Omental fat pad (tissue), 4 donors: ENCODE data around the gene TDRD3. TPM values are rescaled to one million over a fixed set of nuclear protein-coding genes. Genes with fewer than 3 reads are reported as not detected.
"Not testable (repeated sequence)": the region's sequence is repeated elsewhere in the genome, so short reads cannot be mapped to it uniquely, and the experiment has no call there.

ENCODE experiments used
- ATAC-seq: fragments of 150-250 bp; one replicate; pipeline ENCODE4 v1.9.1; 2016; ENCODE audit warnings: mild to moderate bottlenecking, moderate library complexity; ENCODE audit not compliant: low FRiP score
- DNase-seq: peaks from one replicate; pipeline ENCODE4 v3.0.0-alpha.2; 2019; ENCODE audit warnings: low spot score
- total RNA-seq, 4 donors: library from RNA; depleted of rRNA; stranded (reverse); fragments of >200 nt; gene quantifications; one replicate each; pipeline ENCODE4 v1.1.0, GENCODE V29; 2016
- TF ChIP-seq, protein P1 (sequence below), 3 donors: fragments of 450-650 bp; IDR thresholded peaks; one replicate each; pipeline ENCODE4 v1.5.1; 2016 to 2017; ENCODE audit warnings: antibody characterized with exemption in 3 of 3, mild to moderate bottlenecking in 3 of 3, moderate library complexity in 2 of 3

The TDRD3 gene
- total RNA-seq, 4 donors from 2014 or later = 16.9 to 36.4 (median 20.7) TPM

DNA sequence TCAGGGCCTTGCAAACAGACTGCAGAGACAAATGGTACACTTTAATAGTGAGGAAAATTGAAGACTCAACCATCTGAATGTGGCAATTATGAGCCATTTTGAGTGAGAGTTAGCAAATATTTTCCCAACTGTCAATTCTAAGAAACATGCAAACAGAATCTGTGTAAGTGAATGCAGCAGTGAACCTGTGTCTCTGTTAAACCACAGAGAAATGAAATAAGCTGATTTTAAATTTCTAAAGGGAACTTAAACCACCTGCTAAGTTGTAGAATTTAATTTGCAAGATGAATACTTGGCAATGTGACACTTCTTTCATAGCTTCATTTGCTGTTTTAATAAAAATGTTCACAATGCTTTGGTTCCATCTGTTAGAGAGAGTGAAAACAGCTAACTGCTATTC lies 42.0 kb upstream of the TDRD3 start:
- TF ChIP-seq, protein P1, sequence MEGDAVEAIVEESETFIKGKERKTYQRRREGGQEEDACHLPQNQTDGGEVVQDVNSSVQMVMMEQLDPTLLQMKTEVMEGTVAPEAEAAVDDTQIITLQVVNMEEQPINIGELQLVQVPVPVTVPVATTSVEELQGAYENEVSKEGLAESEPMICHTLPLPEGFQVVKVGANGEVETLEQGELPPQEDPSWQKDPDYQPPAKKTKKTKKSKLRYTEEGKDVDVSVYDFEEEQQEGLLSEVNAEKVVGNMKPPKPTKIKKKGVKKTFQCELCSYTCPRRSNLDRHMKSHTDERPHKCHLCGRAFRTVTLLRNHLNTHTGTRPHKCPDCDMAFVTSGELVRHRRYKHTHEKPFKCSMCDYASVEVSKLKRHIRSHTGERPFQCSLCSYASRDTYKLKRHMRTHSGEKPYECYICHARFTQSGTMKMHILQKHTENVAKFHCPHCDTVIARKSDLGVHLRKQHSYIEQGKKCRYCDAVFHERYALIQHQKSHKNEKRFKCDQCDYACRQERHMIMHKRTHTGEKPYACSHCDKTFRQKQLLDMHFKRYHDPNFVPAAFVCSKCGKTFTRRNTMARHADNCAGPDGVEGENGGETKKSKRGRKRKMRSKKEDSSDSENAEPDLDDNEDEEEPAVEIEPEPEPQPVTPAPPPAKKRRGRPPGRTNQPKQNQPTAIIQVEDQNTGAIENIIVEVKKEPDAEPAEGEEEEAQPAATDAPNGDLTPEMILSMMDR (IDR thresholded peaks at IDR 0.05) = no peak
- DNase-seq (no peak), ATAC-seq (no peak)

DNA sequence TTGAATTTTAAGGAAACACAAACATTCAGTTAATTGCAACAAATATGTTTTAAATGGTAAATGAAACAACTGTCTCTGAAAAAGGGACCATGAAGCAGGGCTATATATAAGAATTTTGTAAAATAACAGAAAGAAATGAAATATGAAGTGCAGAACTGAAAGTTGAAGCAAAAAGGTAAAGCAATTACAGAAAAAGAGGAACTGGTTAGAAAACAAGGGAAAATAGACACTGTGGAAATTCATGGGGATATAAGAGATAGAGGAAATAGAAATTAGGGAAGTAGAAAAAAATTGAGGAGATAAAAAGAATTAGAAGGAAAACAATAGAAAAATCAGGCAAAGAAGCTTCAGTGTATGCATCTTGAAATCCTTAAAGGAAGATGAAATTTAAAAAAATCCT lies 40.0 kb upstream of the TDRD3 start:
- DNase-seq = no peak
- no peak for ATAC-seq
- TF ChIP-seq, protein P1 (IDR thresholded peaks at IDR 0.05) = no peak

DNA sequence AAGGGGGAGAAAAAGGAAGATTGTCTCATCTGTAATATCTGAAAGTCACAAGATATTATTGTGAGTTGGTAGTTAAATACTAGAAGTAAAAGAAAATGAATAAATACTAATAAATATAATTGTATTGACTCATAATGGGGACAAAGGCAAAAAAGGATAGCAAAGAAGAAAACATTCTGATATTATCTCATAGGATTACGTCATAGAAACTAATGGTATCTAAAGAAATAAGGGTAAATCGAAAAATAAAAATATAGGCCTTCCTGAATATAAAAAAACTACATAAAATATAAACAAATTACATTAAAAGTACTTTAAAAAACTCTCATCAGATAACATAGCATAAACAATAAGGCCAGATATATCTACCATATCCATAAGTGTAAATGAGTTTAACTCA lies 38.6 kb upstream of the TDRD3 start:
- TF ChIP-seq, protein P1 (IDR thresholded peaks at IDR 0.05) = no peak
- no peak for ATAC-seq

DNA sequence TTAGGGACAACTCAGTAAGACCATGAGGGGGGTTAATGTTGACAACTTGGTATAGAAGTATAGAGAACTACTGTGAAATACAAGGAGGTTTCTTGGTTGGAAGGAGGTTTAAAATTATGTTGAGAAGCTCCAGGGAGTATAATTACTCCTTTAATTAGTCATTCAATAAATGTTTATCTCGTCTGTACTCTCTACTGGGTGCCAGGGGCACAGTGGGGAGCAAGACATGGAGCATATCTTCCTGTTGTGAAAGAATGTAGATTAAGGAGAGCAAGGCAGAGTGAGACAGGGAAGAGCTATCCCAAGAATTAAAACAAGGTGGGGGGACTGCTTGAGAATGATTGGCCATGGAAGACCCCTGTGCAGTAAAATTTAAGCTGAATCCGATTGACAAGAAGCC lies 33.7 kb upstream of the TDRD3 start:
- ATAC-seq (no peak), DNase-seq (no peak)
- TF ChIP-seq, protein P1 (IDR thresholded peaks at IDR 0.05) = no peak

More for the DNA sequence above, 38.6 kb upstream of the TDRD3 start:
- DNase-seq = no peak

DNA sequence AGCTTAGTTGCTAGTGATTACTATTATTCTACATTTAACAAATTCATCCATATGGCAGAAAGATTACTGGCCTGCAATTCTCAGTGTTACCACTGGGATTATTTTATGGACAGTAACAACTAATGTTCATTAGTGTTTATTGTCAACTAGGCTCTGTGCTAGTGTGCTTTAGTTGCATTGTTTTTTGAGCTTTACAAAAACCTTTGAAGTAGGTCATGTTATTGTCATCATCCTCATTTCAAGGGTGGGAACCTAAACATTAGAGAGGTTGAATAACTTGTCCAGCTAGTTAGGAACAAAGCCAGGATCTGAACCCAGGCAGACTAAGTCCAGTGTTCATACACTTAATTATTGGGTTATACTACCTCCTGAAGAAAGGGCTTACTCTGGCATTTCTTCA lies 27.8 kb upstream of the TDRD3 start:
- ATAC-seq = no peak
- no peak for DNase-seq
- TF ChIP-seq, protein P1 (IDR thresholded peaks at IDR 0.05) = no peak

DNA sequence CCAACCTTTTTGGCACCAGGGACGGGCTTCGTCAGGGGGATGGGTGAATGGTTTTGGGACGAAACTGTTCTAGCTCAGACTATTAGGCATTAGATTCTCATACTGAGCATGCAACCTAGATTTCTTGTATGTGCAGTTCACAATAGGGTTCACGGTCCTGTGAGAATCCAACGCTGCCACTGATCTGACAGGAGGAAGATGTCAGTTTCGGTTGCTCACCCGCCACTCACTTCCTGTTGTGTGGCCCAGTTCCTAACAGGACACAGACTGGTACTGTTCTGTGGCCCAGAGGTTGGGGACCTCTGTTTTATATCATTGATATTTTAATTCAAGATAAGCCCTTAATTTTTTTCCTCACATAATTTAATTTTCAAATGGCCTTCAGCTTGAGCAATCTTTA lies 26.7 kb upstream of the TDRD3 start:
- DNase-seq = no peak
- no peak for ATAC-seq
- TF ChIP-seq, protein P1 (IDR thresholded peaks at IDR 0.05) = no peak

DNA sequence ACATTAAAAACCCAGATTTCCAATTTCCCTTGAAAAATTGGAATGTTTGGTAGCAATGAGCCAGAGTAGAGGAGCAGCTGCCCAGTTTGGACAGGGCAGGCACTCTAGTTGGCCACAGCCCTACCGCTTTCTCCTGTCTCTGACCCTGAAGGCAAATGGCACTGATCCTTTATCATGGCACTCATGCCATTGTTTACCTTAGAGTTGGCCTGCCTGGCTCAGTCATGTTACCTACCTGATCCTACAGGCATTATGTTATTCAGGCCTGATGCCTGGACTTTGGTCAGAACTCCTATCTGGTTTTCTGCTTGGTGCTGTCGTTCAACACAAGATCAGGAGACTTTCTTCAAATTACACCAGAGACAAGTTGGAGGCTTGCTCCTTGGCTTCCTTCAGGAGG lies 24.9 kb upstream of the TDRD3 start:
- ATAC-seq (no peak), DNase-seq (no peak)
- TF ChIP-seq, protein P1 (IDR thresholded peaks at IDR 0.05) = no peak

DNA sequence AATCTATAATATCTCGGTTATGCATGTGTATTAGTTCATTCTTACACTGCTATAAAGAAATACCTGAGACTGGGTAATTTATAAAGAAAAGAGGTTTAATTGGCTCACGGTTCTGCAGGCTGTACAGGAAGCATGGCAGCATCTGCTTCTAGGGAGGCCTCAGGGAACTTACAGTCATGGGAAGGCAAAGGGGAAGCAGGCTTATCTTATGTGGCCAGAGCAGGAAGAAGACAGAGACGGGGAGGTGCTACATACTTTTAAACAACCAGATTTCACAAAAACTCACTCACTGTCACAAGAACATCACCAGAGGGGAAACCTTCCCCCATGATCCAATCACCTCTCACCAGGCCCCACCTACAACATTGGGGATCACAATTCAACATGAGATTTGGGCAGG lies 17.7 kb upstream of the TDRD3 start:
- not testable (repeated sequence) for DNase-seq, ATAC-seq
